OCI-LY7 (cell line): ENCODE data around the gene CACNA1D. TPM values are rescaled to one million over a fixed set of nuclear protein-coding genes. Genes with fewer than 3 reads are reported as not detected.
"Not testable (repeated sequence)": the region's sequence is repeated elsewhere in the genome, so short reads cannot be mapped to it uniquely, and the experiment has no call there.

Experiments
- BruUV-seq: library from RNA; stranded (reverse); fragments of 400-500 nt; replicated peaks from 2 replicates; lab custom pipeline; 2021; lab: Mats Ljungman, UMichigan
- CTCF ChIA-PET: fragments of 300-600 bp; sonication (Branson Sonifier 250); formaldehyde crosslinking; loops from one replicate; lab custom pipeline; 2022; ENCODE audit warnings: antibody characterized with exemption; ENCODE audit not compliant: unreplicated experiment; lab: Charles Lee
- POLR2A ChIA-PET: fragments of 300-600 bp; sonication (Branson Sonifier 250); formaldehyde crosslinking; loops from one replicate; lab custom pipeline; 2022; ENCODE audit warnings: antibody characterized with exemption; lab: Charles Lee
- DNase-seq: peaks from one replicate; pipeline ENCODE4 v3.0.0-alpha.2; 2015; ENCODE audit warnings: low spot score
- H2AFZ ChIP-seq: fragments of 200-600 bp; sonication (generic), shearing (Covaris generic); 2 replicates; pipeline ENCODE4 v1.6.1; 2014; ENCODE audit warnings: mild to moderate bottlenecking, antibody characterized with exemption, low read length, moderate library complexity
- H3K27ac ChIP-seq: fragments of 200-600 bp; sonication (generic); 2 replicates; pipeline ENCODE4 v1.5.1; 2014; ENCODE audit warnings: mixed run types, low read depth, mild to moderate bottlenecking, moderate library complexity, low read length, inconsistent platforms; ENCODE audit not compliant: poor library complexity, severe bottlenecking
- H3K36me3 ChIP-seq: fragments of 200-600 bp; sonication (generic); 2 replicates; pipeline ENCODE4 v1.6.1; 2014; ENCODE audit warnings: mild to moderate bottlenecking, antibody characterized with exemption, low read length, moderate library complexity, mixed read lengths; ENCODE audit not compliant: insufficient read depth
- H3K4me1 ChIP-seq: fragments of 200-600 bp; sonication (generic); 2 replicates; pipeline ENCODE4 v1.5.1; 2014; ENCODE audit warnings: mild to moderate bottlenecking, low read length; ENCODE audit not compliant: insufficient read depth, poor library complexity, severe bottlenecking
- H3K4me2 ChIP-seq: fragments of 200-600 bp; sonication (generic); 2 replicates; pipeline ENCODE4 v1.6.1; 2014; ENCODE audit warnings: mild to moderate bottlenecking, low read length
- H3K4me3 ChIP-seq: fragments of 200-600 bp; sonication (generic); 2 replicates; pipeline ENCODE4 v1.5.1; 2014; ENCODE audit warnings: mild to moderate bottlenecking, low read depth, low read length; ENCODE audit not compliant: poor library complexity, severe bottlenecking
- H3K79me2 ChIP-seq: fragments of 200-600 bp; sonication (generic); 2 replicates; pipeline ENCODE4 v1.6.1; 2016; ENCODE audit warnings: low read depth, mild to moderate bottlenecking, low read length, moderate library complexity, mixed read lengths; ENCODE audit not compliant: insufficient read depth
- H3K9me2 ChIP-seq: fragments of 200-600 bp; sonication (generic); 2 replicates; pipeline ENCODE4 v1.6.1; 2016; ENCODE audit warnings: mild to moderate bottlenecking, low read length, mixed read lengths; ENCODE audit not compliant: insufficient read depth
- H3K9me3 ChIP-seq: fragments of 200-600 bp; sonication (generic); 2 replicates; pipeline ENCODE4 v1.6.1; 2014; ENCODE audit warnings: mild to moderate bottlenecking, mixed run types, low read length, mixed read lengths
- H4K20me1 ChIP-seq: fragments of 200-600 bp; sonication (generic); 2 replicates; pipeline ENCODE4 v1.6.1; 2014; ENCODE audit warnings: mild to moderate bottlenecking, antibody characterized with exemption, low read length, moderate library complexity, mixed read lengths; ENCODE audit not compliant: insufficient read depth
- EZH2phosphoT487 ChIP-seq: fragments of 200-600 bp; sonication (generic); IDR thresholded peaks from 2 replicates; pipeline ENCODE4 v1.6.1; 2018; ENCODE audit warnings: low read depth, borderline replicate concordance, mild to moderate bottlenecking, mixed run types, antibody characterized with exemption, low read length, moderate library complexity, mixed read lengths
- intact Hi-C: fragments of 100-400 bp; cut with micrococcal nuclease; formaldehyde crosslinking; loops from one replicate; pipeline ENCODE4 v1.10.0; 2022; ENCODE audit not compliant: unreplicated experiment
- total RNA-seq, 2 experiments: library from RNA; depleted of rRNA in 1 of 2; stranded (reverse); fragments of >200 nt in 1 of 2; shearing (Covaris generic) in 1 of 2; gene quantifications; 2 replicates each; pipeline ENCODE4 v1.2.3, GENCODE V29; 2014 to 2022
- TF ChIP-seq, protein P1 (sequence below): fragments of 200-600 bp; sonication (generic); conservative IDR thresholded peaks from 2 replicates; pipeline ENCODE4 v1.5.1; 2014; ENCODE audit warnings: mild to moderate bottlenecking, antibody characterized with exemption, low read length, moderate library complexity, mixed read lengths

The CACNA1D gene
- total RNA-seq, 2 experiments from 2014 or later = 0.42 TPM; not detected in 1

DNA sequence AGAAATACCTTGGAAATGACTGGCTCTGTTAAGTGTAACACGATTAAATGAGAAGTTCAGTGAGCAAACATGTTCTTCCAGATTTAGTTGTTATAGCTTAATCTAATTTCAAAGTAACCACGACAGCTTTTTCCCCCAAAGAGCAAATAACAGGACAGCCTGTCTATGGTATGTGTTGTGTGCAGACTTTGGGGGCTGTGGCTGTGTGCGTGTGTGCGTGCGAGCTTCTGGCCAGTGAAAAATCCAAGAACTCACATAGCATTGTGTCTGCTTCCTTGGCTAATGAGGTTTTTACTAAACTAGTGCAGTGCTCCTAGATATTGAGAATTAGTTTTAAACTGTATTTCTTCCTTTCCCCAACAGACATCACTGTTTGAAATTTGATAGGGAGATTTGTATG, 167.1 kb downstream of the CACNA1D start:
- ChIA-PET POLR2A (no interaction called here), CTCF (no interaction called here)
- Histone ChIP-seq H3K27ac (no peak overlapping the region), H3K79me2 (no peaks in the 10 kb centered on the region), H3K4me1 (no peaks in the 10 kb centered on the region), H3K9me2 (no peaks in the 10 kb centered on the region), H3K4me2 (no peak overlapping the region), H2AFZ (no peak overlapping the region), H3K9me3 (no peaks in the 10 kb centered on the region), H3K4me3 (no peak overlapping the region), H3K36me3 (no peaks in the 10 kb centered on the region), H4K20me1 (no peaks in the 10 kb centered on the region)
- no TSS peak for BruUV-seq
- TF ChIP-seq, protein P1, sequence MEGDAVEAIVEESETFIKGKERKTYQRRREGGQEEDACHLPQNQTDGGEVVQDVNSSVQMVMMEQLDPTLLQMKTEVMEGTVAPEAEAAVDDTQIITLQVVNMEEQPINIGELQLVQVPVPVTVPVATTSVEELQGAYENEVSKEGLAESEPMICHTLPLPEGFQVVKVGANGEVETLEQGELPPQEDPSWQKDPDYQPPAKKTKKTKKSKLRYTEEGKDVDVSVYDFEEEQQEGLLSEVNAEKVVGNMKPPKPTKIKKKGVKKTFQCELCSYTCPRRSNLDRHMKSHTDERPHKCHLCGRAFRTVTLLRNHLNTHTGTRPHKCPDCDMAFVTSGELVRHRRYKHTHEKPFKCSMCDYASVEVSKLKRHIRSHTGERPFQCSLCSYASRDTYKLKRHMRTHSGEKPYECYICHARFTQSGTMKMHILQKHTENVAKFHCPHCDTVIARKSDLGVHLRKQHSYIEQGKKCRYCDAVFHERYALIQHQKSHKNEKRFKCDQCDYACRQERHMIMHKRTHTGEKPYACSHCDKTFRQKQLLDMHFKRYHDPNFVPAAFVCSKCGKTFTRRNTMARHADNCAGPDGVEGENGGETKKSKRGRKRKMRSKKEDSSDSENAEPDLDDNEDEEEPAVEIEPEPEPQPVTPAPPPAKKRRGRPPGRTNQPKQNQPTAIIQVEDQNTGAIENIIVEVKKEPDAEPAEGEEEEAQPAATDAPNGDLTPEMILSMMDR = no peak
- TF ChIP-seq EZH2phosphoT487 = no peak
- DNase-seq = no peak
- intact Hi-C loops = no loop called here

DNA sequence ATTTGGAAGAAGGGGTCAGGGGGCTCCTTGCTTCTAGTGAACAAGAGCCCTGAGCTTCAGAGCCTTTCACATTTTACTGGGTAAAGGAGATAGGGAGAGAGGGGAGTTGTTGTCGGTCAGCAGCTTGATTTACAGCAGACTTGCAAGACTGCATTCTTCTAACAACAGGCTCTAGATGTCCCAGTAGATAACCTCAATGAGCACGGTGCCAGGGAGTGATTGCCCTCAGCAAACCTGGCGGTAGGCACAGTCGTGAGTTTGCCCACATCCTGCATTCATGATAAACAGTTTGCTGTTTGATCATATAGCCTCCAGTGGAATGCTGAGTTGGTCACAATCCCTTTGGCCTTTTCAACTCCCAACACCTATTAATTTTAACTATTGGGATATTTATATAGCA, 170.4 kb downstream of the CACNA1D start:
- CTCF ChIA-PET = interaction anchor here (0.6 kb wide), 1 partner anchor 270 kb away, joined by 3 read pairs; no protein-coding TSS in a partner anchor
- H3K4me1 ChIP-seq, H3K9me2 ChIP-seq, H3K27ac ChIP-seq, H3K79me2 ChIP-seq, H3K36me3 ChIP-seq, H4K20me1 ChIP-seq, POLR2A ChIA-PET, intact Hi-C loops, H3K9me3 ChIP-seq, H3K4me2 ChIP-seq, BruUV-seq, DNase-seq, H2AFZ ChIP-seq, H3K4me3 ChIP-seq: not testable (repeated sequence)

DNA sequence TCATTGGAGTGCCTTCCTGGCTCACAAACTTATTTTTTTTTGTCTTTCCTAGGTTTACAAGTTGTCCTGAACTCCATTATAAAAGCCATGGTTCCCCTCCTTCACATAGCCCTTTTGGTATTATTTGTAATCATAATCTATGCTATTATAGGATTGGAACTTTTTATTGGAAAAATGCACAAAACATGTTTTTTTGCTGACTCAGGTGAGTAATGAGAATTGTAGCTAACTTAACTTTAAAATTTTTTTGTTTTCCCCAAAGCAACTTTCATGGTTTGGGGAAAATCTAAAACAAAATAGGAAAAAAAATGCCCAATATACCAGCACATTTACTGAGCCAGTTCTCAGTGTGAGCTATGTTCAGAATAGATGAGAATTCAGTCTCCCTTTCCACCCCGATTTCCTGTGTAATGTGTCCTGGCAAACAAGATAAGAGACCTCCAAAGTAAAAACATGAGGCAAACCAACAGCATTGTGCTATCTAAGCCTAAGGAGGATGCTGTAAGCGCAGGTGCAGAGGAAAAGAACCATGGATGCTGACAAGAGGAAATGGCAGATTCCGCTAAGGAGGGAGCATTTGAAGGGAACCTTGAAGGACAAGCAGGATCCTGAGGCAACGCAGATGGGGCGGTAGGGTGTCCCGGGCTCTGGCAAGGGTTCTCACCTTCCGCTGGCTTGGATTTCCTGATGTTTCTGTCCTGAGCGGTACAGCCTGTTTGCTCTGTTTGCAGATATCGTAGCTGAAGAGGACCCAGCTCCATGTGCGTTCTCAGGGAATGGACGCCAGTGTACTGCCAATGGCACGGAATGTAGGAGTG, 171.4 kb downstream of the CACNA1D start:
- H3K79me2 ChIP-seq = no peaks in the 10 kb centered on the region
- H3K9me3 ChIP-seq = no peaks in the 10 kb centered on the region
- CTCF ChIA-PET = no interaction called here
- no TSS peak for BruUV-seq
- H3K4me1 ChIP-seq = no peaks in the 10 kb centered on the region
- no peak overlapping the region for H2AFZ ChIP-seq
- POLR2A ChIA-PET = no interaction called here
- no peak for TF ChIP-seq EZH2phosphoT487
- TF ChIP-seq, protein P1 = no peak
- no peaks in the 10 kb centered on the region for H3K36me3 ChIP-seq
- H3K9me2 ChIP-seq = no peaks in the 10 kb centered on the region
- no peak for DNase-seq
- no peaks in the 10 kb centered on the region for H4K20me1 ChIP-seq
- intact Hi-C loops = no loop called here
- no peak overlapping the region for H3K27ac ChIP-seq
- no peak overlapping the region for H3K4me2 ChIP-seq
- no peak overlapping the region for H3K4me3 ChIP-seq
